GM18951 (cell line): ENCODE results near the gene PMEPA1.
"Not testable (repeated sequence)": the region's sequence is repeated elsewhere in the genome, so short reads cannot be mapped to it uniquely, and the experiment has no call there.

Source experiments
- POLR2A ChIP-seq: IDR thresholded peaks from 4 replicates; pipeline ENCODE4 v1.6.1; 2011; ENCODE audit warnings: mild to moderate bottlenecking; ENCODE audit not compliant: insufficient read length, insufficient read depth; ENCODE audit errors: extremely low read depth
- in situ Hi-C: fragments of 300-500 bp; cut with MboI; formaldehyde crosslinking; loops from one replicate; pipeline ENCODE4 v1.12.0; 2022; ENCODE audit warnings: low sequenced_read_pairs, mixed read lengths, inconsistent platforms; ENCODE audit not compliant: unreplicated experiment

Gene PMEPA1

DNA sequence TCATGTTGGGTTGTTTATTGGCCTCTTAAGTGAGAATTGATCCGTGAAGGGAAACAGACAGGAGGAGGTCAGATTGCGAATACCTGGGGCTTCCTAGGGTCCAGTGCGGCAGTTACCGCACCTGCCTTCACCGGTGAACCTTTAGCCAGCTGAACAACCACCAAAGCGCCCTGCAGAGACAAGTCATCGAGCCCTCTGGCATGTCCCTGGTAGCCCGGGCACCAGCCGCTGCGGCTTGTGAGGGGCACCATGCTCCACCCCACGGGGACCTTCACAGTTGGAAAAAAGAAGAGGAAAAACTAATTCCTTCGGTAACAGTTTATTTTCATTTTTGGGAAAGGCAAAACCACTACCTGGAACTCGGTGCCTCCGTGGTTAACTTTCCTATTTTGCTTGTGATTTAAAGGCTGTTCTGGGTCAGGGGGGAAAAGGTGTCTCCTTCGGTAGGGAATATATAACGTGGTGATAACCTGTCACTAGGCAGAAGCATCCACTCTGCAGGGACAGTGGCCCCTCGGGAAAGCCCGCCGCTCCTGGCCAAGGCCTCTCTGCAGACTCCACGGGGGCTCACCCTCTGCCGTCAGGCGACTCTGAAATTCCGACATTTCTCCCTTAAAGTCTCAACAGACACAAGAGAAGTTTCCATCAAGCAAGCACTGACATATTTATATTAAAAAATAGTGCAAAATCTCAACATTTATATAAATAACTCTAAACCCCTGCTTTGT lies 58.9 kb downstream of the PMEPA1 start:
- in situ Hi-C loops = no loop called here
- TF ChIP-seq POLR2A = no peak

- in situ Hi-C loops = no loop called here
Observed at GRCh38 chr20:57650266-57650665, 59.5 kb downstream of the PMEPA1 start.

GRCh38 chr20:57649617-57650015 lies 60.2 kb downstream of the PMEPA1 start:
- in situ Hi-C loops = no loop called here
- TF ChIP-seq POLR2A = no peak

More at GRCh38 chr20:57650266-57650665, 59.5 kb downstream of the PMEPA1 start:
- TF ChIP-seq POLR2A = no peak

DNA sequence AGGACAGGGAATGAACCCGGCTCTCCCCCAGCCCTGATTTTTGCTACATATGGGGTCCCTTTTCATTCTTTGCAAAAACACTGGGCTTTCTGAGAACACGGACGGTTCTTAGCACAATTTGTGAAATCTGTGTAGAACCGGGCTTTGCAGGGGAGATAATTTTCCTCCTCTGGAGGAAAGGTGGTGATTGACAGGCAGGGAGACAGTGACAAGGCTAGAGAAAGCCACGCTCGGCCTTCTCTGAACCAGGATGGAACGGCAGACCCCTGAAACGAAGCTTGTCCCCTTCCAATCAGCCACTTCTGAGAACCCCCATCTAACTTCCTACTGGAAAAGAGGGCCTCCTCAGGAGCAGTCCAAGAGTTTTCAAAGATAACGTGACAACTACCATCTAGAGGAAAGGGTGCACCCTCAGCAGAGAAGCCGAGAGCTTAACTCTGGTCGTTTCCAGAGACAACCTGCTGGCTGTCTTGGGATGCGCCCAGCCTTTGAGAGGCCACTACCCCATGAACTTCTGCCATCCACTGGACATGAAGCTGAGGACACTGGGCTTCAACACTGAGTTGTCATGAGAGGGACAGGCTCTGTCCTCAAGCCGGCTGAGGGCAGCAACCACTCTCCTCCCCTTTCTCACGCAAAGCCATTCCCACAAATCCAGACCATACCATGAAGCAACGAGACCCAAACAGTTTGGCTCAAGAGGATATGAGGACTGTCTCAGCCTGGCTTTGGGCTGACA lies 60.8 kb downstream of the PMEPA1 start:
- no peak for TF ChIP-seq POLR2A
- in situ Hi-C loops = no loop called here

GRCh38 chr20:57647933-57648785 lies 61.7 kb downstream of the PMEPA1 start:
- in situ Hi-C loops = no loop called here
- TF ChIP-seq POLR2A = no peak

- no peak for TF ChIP-seq POLR2A
- in situ Hi-C loops = no loop called here
Observed at GRCh38 chr20:57647006-57647932, 62.5 kb downstream of the PMEPA1 start.

GRCh38 chr20:57638895-57639236 lies 70.9 kb downstream of the PMEPA1 start:
- no peak for TF ChIP-seq POLR2A
- in situ Hi-C loops = no loop called here

DNA sequence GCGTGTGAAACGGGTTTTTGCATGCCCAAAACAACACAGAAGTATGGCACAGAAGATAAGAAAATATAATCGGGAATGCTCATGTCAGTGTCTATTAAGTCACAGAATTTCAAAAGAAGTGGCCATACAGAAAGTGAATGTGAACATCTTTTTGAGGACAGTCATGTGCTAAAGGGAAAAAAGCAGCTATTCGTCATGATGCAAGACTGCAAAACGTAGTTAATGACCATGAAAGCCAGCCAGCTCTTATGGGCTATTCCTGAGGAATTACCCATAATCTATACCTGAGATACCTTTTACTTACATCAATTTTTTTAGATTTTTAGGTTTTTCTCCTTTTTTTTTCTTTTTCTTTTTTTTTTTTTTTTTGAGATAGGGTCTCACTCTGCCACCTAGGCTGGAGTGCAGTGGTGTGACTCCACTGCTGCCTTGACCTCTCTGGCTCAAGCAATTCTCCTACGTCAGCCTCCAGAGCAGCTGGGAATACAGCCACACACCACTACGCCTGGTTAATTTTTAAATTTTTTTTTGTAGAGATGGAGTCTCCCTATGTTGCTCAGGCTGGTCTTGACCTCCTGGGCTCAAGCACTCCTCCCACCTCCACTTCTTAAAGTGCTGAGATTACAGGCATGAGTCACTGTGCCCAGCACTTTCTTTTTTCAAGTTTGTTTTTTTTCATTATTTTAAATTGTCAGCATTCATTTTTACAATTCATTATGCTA lies 71.5 kb downstream of the PMEPA1 start:
- no peak for TF ChIP-seq POLR2A

DNA sequence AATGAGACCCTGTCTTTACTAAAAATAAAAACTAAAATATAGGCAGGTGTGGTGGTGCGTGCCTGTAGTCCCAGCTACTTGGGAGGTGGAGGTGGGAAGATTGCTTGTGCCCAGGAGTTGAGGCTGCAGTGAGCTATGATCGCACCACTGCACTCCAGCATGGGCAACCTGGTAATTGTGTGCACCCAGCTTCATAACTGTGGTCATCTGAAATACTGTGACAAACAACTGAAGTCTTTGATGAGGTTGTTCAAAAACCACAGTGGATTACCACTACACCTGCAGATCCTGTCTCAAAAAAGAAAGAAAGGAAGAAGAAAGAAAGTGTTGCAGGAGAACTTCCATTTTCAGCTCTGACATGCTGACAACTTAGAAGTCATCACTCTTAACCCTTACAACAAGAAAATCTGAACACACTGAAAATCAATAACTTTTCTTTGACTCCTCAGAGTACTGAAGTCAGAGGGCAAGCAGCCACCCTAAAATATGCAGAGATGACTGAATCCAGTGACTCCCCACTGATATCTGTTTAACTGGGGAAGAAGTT lies 75.8 kb downstream of the PMEPA1 start:
- in situ Hi-C loops = no loop called here
- TF ChIP-seq POLR2A = no peak

More for the DNA sequence above, 71.5 kb downstream of the PMEPA1 start:
- in situ Hi-C loops = no loop called here

DNA sequence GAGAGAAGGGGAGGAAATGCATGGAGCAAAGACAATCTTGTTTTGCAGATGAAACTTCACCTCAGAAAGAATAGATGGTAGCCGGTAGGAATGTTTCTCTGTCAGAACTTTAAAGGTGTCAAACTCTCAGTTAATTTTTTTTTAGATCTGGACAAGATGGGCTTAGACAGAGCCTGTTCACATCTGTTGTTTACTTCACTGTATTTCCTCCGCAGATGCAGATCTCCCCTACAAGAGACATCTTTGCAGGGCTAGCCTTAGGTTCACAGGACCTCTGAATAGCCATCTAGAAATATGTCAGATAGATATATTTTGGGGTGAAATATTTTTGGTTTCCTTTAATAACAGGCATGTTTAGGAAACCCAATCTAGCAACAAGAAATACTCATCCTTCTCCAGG lies 77.5 kb downstream of the PMEPA1 start:
- in situ Hi-C loops = no loop called here
- TF ChIP-seq POLR2A = no peak

GRCh38 chr20:57630061-57630460 lies 79.8 kb downstream of the PMEPA1 start:
- no peak for TF ChIP-seq POLR2A

GRCh38 chr20:57629491-57629901 lies 80.3 kb downstream of the PMEPA1 start:
- in situ Hi-C loops = not testable (repeated sequence)

More at GRCh38 chr20:57630061-57630460, 79.8 kb downstream of the PMEPA1 start:
- in situ Hi-C loops = no loop called here

DNA sequence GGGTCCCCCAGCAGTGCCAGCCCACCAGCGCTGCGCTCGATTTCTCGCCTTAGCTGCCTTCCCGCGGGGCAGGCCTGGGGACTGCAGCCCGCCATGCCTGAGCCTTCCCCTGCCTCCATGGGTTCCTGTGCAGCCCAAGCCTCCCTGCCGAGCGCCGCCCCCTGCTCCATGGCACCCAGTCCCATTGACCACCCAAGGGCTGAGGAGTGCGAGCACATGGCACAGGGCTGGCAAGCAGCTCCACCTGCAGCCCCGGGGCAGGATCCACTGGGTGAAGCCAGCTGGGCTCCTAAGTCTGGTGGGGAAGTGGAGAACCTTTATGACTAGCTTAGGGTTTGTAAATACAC lies 80.9 kb downstream of the PMEPA1 start:
- in situ Hi-C loops = not testable (repeated sequence)
